Mesothelial cell of epicardium (in vitro differentiated cells): ENCODE results near the gene MIR17HG. TPM values are rescaled to one million over a fixed set of nuclear protein-coding genes. Genes with fewer than 3 reads are reported as not detected.

Source experiments
- DNase-seq, 2 experiments: peaks; one replicate each; pipeline ENCODE4 v3.0.0; 2021; ENCODE audit warnings: low spot score in 2 of 2; ENCODE audit not compliant: unreplicated experiment in 2 of 2
- H3K27ac Mint-ChIP-seq: 2 replicates; pipeline ENCODE4 v1.8.0; 2021; ENCODE audit warnings: mixed read lengths
- H3K27me3 Mint-ChIP-seq: 2 replicates; pipeline ENCODE4 v1.8.0; 2021; ENCODE audit warnings: low read depth, mixed read lengths
- H3K36me3 Mint-ChIP-seq: 2 replicates; pipeline ENCODE4 v1.8.0; 2021; ENCODE audit warnings: mixed read lengths
- H3K4me1 Mint-ChIP-seq: 2 replicates; pipeline ENCODE4 v1.8.0; 2021; ENCODE audit warnings: mixed read lengths
- H3K4me3 Mint-ChIP-seq: 2 replicates; pipeline ENCODE4 v1.8.0; 2021; ENCODE audit warnings: mild to moderate bottlenecking, moderate library complexity, mixed read lengths
- H3K9me3 Mint-ChIP-seq: 2 replicates; pipeline ENCODE4 v1.8.0; 2021; ENCODE audit warnings: mixed read lengths
- CTCF ChIP-seq: fragments of 200-600 bp; sonication (generic); IDR thresholded peaks from one replicate; pipeline ENCODE4 v1.5.0; 2021; ENCODE audit warnings: antibody characterized with exemption; ENCODE audit not compliant: unreplicated experiment
- total RNA-seq: library from RNA; stranded (reverse); gene quantifications from 3 replicates; pipeline ENCODE4 v1.2.1, GENCODE V29; 2021

The MIR17HG gene
- total RNA-seq, 1 donor from 2014 or later = 16.5 TPM

- H3K36me3 Mint-ChIP-seq = peaks cover 4% of the 10 kb centered on the region
- peak in 1 of 2 experiments; percentile 38 for DNase-seq
- H3K9me3 Mint-ChIP-seq = no peaks in the 10 kb centered on the region
- peaks cover 32% of the 10 kb centered on the region for H3K27me3 Mint-ChIP-seq
- no peak for TF ChIP-seq CTCF
- peak overlapping the region; percentile 91 for H3K4me3 Mint-ChIP-seq
- H3K4me1 Mint-ChIP-seq = peaks cover 32% of the 10 kb centered on the region
- H3K27ac Mint-ChIP-seq = peak overlapping the region; percentile 97
Measured at GRCh38 chr13:91346850-91347201, 661 bp upstream of the MIR17HG start.

- peak; percentile 41 to 61 for DNase-seq
- peaks cover 22% of the 10 kb centered on the region for H3K27me3 Mint-ChIP-seq
Measured at GRCh38 chr13:91347996-91348905, 764 bp downstream of the MIR17HG start.

GRCh38 chr13:91348906-91349435 lies 1.5 kb downstream of the MIR17HG start:
- Mint-ChIP-seq H3K4me1 (peaks cover 44% of the 10 kb centered on the region), H3K9me3 (no peaks in the 10 kb centered on the region), H3K36me3 (peaks cover 18% of the 10 kb centered on the region)

More at GRCh38 chr13:91347996-91348905, 764 bp downstream of the MIR17HG start:
- no peaks in the 10 kb centered on the region for H3K9me3 Mint-ChIP-seq
- peaks cover 12% of the 10 kb centered on the region for H3K36me3 Mint-ChIP-seq
- H3K4me3 Mint-ChIP-seq = peak overlapping the region; percentile 55
- peaks cover 38% of the 10 kb centered on the region for H3K4me1 Mint-ChIP-seq
- H3K27ac Mint-ChIP-seq = no peak overlapping the region
- TF ChIP-seq CTCF = no peak

GRCh38 chr13:91349992-91350911 lies 2.8 kb downstream of the MIR17HG start:
- no peaks in the 10 kb centered on the region for H3K9me3 Mint-ChIP-seq
- peaks cover 29% of the 10 kb centered on the region for H3K36me3 Mint-ChIP-seq
- peak overlapping the region; percentile 95 for H3K4me3 Mint-ChIP-seq
- peak overlapping the region; percentile 91 for H3K27ac Mint-ChIP-seq
- DNase-seq = no peak
- H3K4me1 Mint-ChIP-seq = peaks cover 49% of the 10 kb centered on the region
- TF ChIP-seq CTCF = no peak
- peaks cover 11% of the 10 kb centered on the region for H3K27me3 Mint-ChIP-seq

More at GRCh38 chr13:91348906-91349435, 1.5 kb downstream of the MIR17HG start:
- peak; percentile 85 to 97 for DNase-seq
- peak overlapping the region; percentile 95 for H3K4me3 Mint-ChIP-seq
- TF ChIP-seq CTCF = peak; percentile 96
- H3K27ac Mint-ChIP-seq = peak overlapping the region; percentile 91
- H3K27me3 Mint-ChIP-seq = peaks cover 15% of the 10 kb centered on the region

GRCh38 chr13:91351123-91351522 lies 3.6 kb downstream of the MIR17HG start:
- Mint-ChIP-seq H3K4me3 (peak overlapping the region; percentile 95), H3K27me3 (peaks cover 4% of the 10 kb centered on the region), H3K27ac (no peak overlapping the region), H3K9me3 (no peaks in the 10 kb centered on the region), H3K36me3 (peaks cover 36% of the 10 kb centered on the region), H3K4me1 (peaks cover 55% of the 10 kb centered on the region)
- no peak for TF ChIP-seq CTCF
- no peak for DNase-seq
